GM19324 (cell line): ENCODE results near the gene HDAC9.

Experiments
- ATAC-seq: cut with Tn5 transposase; IDR thresholded peaks from one replicate; pipeline ENCODE4 v1.9.1; 2021; ENCODE audit warnings: mild to moderate bottlenecking, moderate library complexity; ENCODE audit not compliant: unreplicated experiment, low FRiP score

HDAC9 gene

DNA sequence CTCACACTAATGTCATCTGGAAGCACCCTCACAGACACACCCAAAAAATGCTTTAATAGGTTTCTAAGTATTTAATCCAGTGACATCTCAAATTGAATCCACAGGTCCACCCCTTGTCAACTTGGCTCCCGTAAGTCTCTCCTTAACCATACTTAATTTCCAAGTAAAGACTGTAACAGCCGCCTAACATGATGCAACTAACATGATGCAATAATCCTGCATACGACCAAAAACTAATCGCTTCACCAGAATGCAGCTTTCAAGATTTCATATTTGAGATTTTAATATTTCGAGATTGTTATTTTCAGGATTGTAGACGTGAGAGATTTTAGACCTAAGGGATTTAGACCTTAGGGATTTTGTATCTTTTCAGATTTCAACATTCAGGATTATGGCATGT is 3.7 kb upstream of the HDAC9 start:
- ATAC-seq: no peak

DNA sequence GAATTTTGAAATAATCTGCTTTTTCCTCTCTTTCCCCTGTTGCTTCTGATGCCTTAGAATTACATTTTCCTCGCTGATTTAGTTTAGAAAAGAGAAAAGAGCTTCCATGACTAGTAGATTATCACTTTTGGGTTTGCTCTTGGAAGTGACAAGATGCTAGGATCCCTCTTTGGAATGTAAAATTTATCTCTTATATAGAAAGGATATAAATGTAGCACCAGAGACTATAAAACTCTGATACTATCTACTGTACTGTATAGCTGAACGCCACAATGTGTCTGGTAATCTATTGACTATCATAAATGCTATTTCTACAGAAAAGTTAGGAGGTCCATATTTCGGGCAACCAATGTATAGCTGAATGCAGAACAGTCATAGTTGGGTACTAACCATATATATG is 1.1 kb upstream of the HDAC9 start:
- no peak for ATAC-seq

DNA sequence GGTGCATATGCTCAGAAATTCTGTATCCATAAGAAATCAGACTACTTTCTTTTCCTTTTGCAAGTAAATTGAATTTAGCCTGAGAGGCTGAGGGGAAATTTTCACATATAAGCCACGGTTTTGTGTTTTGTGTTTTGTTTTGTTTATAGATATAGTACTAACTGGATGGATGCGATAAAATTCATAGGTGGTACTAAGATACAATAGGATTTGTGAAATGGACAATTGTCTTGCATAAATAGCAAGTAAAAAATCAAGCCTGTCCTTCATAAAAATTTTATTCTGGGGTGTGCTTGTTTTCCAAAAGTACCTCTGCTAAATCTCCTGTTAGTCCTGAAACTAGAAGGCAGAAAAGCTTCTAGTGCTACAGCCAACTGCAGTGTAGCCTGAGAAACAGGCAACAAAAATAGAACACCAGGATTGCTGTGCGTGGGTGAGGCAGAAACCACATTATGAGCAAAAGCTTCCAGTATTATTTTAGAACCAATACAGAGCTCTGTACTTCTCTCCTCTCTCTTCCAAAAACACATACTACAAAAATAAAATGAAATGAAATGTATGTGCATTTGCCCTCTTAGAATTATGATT is 634 bp upstream of the HDAC9 start:
- peak; percentile 33 for ATAC-seq

DNA sequence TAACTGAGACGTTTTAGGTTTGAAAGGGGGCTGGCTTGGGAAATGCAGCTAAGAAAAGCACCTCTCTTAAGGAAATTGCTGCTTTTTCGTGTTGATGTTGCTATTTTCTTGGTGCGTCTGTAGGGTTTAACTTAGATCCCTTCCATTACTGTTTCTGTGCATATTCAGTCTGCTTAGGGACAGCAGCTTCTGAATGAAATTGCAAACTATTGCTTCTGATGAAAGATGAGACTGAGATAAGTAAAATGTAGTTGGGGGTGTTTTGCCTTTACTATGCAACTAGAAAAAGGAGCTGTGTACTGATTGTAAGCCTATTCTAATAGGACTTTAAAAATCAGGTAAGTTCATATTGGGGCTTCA is 772 bp downstream of the HDAC9 start:
- ATAC-seq: no peak

DNA sequence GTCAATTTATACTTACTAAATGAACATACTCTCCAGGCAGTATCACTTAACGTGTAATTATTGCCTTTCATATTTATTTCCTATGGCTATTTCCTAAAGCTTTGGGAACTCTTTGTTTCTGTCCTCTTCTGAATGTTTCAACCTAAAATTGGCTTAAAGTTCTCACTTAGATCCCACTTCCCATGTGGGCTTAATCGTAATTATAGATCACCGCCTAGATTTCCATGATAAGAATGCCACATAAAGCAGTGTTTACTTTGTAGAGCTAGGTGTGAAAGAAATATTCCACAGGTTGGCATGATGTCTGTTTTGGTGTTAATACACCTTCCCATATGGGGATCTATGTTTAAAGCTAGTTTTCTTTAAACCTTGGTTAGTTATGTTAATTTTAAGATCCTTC is 1.5 kb downstream of the HDAC9 start:
- ATAC-seq: no peak

DNA sequence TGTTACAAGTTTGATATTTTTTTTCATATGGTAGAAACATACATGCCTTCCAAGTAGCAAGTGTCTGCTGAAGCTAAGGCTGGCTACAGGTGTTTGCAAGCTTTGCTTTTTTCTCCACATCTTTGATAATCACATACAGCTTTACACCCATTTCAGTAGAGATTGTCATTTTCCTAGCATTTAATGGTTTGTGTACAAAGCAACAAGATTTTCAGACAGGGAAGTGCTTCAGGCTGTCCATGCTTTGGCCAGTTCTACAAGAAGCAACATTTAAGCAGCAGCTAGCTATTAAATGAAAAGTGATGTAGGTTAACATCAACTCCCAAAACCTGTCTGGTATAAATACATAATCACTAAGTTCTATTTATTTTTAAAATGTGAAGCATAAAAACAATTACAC is 2.3 kb downstream of the HDAC9 start:
- no peak for ATAC-seq

DNA sequence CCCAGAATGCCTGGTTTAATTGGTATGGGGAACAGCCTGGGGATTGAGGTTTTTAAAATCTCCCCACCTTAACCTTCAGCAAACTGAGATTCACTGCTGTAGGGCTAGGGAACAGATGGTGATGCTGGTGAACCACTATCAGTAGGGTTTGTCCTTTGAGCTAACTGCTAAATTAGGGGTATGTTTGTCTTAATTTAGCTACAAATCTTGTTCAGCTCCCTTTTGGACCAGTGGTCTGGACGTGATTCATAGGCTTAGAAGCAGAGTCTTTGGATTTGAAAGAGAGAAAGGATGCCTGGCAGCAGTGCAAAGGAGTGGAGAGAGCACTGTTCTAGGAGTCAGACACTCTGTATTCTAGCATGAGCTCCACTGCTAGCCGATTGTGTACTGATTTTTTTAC is 2.8 kb downstream of the HDAC9 start:
- ATAC-seq: no peak

DNA sequence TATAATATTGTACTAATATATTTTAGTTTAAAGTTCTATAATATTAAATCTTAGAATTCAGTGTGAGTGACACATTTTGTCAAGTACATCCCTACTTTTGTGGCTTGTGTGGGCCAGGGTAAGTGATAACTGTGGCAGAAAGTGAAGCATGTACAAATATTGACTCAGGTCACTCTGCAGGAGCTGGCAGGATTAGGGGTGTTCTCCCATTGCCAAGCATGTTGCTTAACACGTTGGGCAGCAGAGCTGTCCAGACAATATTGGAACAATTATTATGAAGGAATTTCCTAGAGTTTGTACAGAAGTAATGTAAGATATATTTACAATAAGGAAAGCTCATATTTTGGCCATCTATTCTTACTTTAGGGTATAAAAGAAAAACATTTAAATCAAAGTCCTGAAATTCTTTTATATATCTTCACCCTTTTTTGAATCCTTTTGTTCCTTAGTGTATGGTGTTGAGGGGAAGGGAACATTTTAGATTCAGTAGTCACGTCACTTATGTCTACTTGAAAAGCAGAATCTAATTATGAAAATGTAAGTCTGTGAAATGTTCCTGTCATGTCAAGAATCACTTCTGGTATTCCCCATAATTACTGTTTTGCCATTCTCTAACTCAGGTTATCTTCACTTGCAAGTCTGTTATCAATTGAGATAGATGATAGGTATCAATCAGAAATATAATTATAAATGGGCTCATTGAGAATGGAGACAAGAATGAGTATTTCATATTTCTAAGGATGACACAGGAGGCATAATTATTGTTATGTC is 4.0 kb downstream of the HDAC9 start:
- ATAC-seq: no peak

DNA sequence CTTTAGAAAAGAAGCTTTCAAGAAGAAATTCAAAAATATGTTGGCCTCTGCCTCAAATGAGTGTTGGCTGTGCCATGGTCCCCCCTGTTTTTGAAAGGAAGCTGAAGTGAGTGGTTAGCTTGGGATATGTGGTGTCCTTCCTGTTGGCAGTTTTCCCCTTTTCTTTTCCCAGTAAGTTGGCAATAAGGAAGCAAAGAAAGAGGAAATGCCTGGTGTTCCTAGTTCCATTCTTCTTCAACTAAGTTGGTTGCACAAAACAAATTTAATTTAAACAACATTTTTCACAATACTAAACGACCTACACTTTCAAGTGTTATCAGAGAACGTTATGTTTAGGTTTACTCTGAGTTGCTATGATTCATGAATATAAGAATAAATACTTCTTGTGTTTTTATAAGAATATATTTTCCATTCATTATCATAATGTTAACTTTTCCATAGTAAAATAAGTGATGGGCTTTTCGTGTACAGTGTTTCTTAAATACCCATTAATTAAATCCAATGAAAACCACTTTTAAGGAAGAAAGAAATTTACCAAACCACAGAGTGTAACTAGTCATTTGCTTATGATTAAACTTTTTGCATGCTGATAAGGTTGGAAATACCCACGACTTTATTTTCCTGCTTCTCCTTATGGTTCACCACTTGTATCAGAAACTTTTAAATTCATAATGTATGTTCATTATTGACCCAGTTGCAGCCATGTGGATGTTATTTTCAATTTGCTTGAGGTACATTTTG is 7.7 kb downstream of the HDAC9 start:
- ATAC-seq: no peak

DNA sequence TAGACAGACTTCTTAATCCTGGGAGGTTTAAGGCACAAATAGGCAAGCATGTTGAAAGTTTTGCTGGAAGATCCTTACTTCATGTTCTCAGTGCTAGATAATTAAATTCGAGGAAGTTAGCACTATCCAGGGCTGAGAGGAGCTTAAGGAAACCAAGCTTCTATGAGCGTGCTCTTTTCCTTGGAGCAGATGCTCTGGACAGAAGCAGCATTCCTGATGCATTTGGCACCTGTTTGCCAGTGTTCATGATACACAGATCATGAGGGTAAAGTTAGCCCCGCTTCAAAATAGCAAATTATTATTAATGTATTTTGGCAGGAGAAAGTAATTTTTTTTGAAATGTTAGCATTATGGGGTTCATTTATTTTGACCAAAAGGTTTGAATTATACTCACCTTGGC is 9.4 kb downstream of the HDAC9 start:
- ATAC-seq: no peak

DNA sequence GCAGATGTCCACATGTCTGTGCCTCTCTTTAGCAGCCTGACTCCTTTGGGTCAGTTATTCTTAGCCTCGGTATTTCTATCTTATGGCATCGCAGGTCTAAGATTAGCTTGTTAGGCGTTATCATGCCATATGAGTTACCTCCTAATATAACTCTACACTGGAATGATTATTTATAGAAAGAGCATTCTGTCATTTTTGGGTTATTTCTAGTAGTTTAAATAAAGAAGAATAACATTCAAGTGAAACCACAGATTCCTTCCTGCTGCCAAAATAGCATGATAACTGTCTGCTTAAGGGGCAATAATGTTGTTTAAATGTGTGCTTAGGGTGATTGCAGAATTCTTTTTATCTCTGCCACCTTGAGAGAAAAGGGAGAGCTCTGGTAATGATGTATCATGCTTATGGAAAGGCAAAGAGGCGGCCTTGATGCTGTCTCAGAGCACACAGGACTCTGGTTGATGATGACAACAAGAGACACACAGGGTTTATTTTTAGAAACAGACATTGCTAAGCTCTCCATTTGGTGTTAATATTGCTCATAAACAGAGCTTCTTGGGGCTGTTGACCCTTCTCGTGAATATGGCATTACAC is 10.4 kb downstream of the HDAC9 start:
- no peak for ATAC-seq

DNA sequence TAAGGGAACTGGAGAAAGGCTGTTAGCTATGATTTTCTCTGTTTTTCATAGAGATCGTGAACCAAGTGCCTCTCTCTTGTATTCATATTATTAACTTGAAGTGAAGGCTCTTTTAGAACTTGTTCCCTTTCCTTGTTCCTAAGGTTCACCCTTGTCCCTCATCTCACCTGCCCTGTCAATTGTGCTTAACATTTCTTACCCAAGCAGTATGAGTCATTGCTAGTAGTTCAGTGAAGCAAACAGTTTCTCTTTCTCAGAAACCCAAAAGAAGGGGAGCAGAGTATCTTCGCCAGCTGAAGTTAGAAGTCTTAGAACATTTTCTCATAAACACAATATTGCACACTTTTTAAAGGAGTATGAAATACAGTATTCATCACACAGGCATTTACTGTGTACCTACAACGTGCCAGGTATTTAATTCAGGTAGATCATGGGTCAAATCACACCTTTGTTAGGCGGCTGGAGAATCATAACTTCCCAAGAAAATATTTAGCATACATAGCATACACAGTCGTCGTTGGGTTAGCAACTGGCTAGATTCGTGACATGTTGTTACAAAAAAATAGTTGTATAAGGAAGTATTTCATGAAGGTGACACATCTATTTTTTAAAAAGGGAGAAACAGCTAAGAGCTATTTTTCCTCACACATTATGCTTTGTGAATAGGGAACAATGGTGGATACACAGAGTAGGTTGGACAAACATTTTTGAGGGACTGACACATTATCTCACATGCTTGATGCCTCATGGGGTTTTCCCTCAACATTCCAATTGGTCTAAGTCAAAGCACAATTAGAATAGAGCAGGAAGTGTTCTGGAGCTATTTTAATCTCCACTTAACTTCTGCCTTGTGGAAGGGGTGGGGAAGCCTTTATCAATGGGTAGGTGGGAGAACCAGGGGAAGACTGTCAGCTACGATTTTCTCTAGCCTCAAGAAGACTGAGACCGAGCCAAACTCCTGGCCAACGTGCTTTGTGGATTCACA is 13.2 kb downstream of the HDAC9 start:
- peak; percentile 89 for ATAC-seq

DNA sequence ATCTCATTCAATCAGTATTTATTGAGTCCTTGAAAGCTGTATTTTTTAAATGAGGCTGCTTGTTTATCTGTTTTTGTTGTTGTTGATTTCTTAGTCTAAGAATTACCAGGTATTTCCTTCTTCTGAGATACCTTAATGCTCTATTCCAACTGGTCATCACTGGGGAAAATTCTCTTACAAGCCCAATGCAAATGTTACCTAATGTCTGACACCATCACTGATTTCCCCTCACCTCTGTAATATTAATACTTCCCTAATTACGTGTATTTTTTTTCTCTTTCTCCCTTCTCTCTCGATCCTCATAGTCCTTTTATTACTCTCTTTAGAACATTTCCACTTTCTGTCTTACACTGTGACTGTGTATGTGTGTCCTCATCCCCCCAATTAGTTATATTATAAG is 13.9 kb downstream of the HDAC9 start:
- peak; percentile 6 for ATAC-seq

DNA sequence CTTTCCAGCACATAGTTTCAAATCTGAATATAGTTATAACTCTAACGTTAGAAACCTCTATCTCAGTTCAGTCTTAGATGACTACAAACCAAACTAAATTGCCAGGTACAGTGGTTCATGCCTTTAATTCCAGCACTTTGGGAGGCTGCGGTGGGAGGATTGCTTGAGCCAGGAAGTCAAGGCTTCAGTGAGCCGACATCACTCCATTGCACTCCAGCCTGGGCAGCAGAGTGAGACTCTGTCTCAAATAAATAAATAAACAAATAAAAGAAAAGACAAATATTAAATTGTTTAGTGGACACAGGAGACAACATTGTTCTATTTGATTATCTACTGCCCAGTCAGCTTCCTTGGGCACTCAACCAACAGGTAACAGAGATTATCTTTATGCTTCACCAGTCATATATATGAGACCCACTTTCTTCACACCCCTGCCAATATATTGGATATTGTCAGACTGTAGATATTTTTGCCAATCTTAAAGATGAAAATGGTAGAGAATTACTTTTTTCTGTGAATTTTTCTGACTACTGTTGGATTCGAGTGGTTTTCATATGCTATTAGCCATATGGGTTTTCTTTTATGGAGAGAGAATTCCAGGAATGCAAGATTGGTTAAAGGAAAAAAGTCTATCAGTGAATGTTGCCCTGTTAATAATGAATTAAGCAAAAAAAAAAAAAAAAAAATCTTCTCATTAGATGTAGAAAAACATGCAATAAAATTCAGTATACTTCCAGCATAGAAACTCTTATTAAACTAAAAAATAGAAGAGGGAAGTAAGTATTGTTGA is 16.0 kb downstream of the HDAC9 start:
- ATAC-seq: no peak

DNA sequence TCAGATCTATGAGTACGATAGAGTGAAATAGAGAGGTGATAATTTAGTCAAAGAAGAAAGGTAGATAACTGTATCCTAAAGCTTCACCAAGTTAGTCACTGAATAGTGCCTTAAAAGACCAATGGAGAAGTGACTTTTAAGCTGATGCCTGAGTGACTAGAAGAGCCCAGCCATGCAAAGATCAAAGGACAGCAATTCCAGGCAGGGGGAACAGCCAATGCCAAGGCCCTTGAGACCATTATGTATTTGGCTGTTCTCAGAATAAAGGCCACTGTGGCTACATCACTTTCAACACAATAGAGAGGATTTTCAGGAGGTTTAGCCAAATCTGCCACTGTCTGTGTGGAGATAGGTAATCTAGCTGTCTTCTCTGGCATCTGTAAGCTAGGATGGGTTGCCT is 17.8 kb downstream of the HDAC9 start:
- ATAC-seq: no peak

DNA sequence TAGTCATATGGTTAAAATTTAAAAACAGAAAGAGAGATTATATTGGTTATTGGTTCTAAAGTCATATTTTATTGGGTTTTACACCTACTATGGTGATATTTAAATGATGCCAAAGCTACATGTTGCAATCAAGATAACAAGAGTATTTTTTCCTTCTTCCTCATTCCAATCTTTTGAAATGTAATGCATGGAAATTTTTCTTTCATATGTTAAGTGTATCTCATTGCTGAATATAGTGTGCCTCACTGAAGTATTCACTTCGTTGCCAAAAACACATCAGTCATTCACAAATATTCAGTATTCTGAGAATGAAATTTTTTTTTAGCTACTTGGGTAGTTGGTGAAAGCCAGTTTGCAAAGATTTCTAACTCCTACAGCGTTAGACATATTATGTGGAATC is 19.5 kb downstream of the HDAC9 start:
- ATAC-seq: no peak

DNA sequence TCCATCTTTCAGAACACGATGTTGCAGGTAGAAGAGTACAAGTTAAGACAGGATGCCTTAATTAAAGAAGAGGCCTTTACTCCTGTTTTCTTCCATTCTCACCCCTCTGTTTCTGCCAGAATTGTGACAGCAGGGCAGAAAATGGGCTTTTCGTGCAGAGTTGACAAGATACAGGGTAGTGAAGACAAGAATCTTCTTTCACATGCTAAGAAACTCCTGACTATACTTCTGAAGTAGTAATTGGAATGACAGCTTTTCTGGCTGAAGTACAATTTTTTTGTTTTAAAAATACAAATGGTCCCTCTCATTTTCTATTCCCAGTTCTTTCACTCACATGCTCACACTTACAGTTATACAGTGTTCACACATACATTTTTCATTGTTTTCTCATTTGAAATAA is 22.1 kb downstream of the HDAC9 start:
- no peak for ATAC-seq

DNA sequence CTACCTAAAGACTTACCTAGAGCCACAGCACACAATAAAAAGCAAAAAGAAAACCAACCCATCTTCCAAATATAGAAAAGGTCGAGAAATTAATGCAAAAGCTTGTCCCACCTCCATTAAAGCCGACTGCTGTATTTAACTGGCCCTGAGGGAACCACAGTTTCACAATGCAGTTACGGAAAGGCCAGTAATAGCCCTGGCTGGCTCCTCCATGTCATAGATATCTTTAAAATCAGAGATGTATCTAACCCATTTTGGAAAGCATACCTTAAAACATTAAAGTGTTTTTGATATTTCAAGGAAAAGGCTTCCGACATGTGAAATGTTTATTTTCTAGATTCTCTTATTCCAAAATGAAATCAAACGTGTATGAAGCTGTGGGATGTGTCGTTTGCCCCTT is 23.0 kb downstream of the HDAC9 start:
- ATAC-seq: no peak

DNA sequence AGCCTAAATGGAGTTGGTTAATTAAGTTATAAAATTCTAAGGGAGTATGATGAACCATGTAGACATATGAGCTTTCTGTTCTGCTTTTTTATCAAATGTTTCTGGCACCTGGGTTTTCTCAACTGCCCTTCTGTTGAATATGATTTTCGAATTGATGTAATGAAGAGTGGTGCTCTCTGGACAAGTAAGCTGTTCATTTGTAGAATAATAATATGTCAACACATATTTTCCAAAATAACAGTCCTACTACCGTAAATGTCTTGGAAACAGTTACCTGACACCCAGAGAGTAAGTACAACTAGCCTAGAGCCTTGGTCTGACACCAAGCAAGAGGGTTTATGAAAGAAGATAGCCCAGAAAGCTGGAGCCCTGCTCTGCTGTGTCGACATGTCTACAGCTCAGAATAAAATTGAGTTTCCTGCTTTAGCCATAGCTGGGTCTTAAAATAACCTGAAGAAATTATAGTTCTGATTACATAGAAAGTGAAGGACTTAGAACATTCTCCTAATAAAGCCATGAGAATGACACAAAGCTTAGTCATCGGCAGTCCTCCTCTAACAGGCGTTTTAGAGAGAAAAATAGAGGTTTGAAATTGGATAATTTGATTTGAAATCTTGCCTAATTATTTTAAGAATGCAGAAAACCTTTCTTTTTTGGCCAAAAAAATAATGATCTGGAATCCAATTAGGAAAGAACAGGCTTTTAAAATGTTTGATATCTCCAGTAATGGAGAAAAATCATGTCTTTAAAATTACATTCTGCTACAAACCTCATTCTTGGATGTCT is 25.1 kb downstream of the HDAC9 start:
- ATAC-seq: peak; percentile 81
